CD14-positive monocyte (primary cell): ENCODE results near the gene SMURF1. TPM values are rescaled to one million over a fixed set of nuclear protein-coding genes. Genes with fewer than 3 reads are reported as not detected.

Source experiments
- DNase-seq, 3 donors: peaks; one replicate each; pipeline ENCODE4 v3.0.0-alpha.2; 2011 to 2022
- H2AFZ ChIP-seq: 2 replicates; pipeline ENCODE4 v1.6.0; 2012; ENCODE audit warnings: mild to moderate bottlenecking, low read depth, low read length, inconsistent platforms; ENCODE audit not compliant: insufficient read depth, poor library complexity, severe bottlenecking
- H3K27ac ChIP-seq, 2 donors: 1 replicate in 1 of 2; 2 replicates in 1 of 2; pipeline ENCODE4 v1.5.1; 2012 to 2013; ENCODE audit warnings: low read length in 2 of 2, control low read depth in 1 of 2, inconsistent platforms in 1 of 2, low read depth in 1 of 2, mild to moderate bottlenecking in 1 of 2
- H3K27me3 ChIP-seq, 2 donors: one replicate each; pipeline versions ENCODE4 v1.6.0 to v1.6.1; 2011 to 2013; ENCODE audit warnings: low read length in 2 of 2; ENCODE audit not compliant: control insufficient read depth in 2 of 2, insufficient read depth in 2 of 2
- H3K36me3 ChIP-seq, 2 donors: replicated peaks in 1 of 2; 1 replicate in 1 of 2; 2 replicates in 1 of 2; pipeline versions ENCODE4 v1.5.1 to v1.6.1; 2012 to 2013; ENCODE audit warnings: low read length in 2 of 2, control low read depth in 1 of 2, inconsistent platforms in 1 of 2, mild to moderate bottlenecking in 1 of 2; ENCODE audit not compliant: insufficient read depth in 2 of 2, control insufficient read depth in 1 of 2
- H3K4me1 ChIP-seq, 2 donors: 1 replicate in 1 of 2; 2 replicates in 1 of 2; pipeline versions ENCODE4 v1.5.1 to v1.6.1; 2012 to 2013; ENCODE audit warnings: low read length in 2 of 2, control low read depth in 1 of 2, inconsistent platforms in 1 of 2, mild to moderate bottlenecking in 1 of 2, moderate library complexity in 1 of 2; ENCODE audit not compliant: insufficient read depth in 2 of 2, control insufficient read depth in 1 of 2
- H3K4me2 ChIP-seq: replicated peaks from 2 replicates; pipeline ENCODE3; 2012; ENCODE audit warnings: low read length, moderate library complexity, mild to moderate bottlenecking; ENCODE audit not compliant: poor library complexity, severe bottlenecking; ENCODE audit errors: extremely low read depth
- H3K4me3 ChIP-seq, 3 experiments: fragments of 200-600 bp in 1 of 3; sonication (generic) in 1 of 3; replicated peaks in 1 of 3; 1 replicate in 2 of 3; 2 replicates in 1 of 3; pipeline ENCODE4 v1.5.1; 2011 to 2013; ENCODE audit warnings: low read length in 3 of 3, mild to moderate bottlenecking in 3 of 3, control low read depth in 2 of 3, low read depth in 2 of 3, inconsistent platforms in 1 of 3, moderate library complexity in 1 of 3
- H3K79me2 ChIP-seq: 2 replicates; pipeline ENCODE4 v1.6.0; 2012; ENCODE audit warnings: mild to moderate bottlenecking, control low read depth, inconsistent platforms, low read length, moderate library complexity; ENCODE audit not compliant: insufficient read depth
- H3K9ac ChIP-seq: 2 replicates; pipeline ENCODE4 v1.6.0; 2017; ENCODE audit warnings: low read length, mild to moderate bottlenecking; ENCODE audit not compliant: insufficient read depth, poor library complexity, severe bottlenecking
- H3K9me3 ChIP-seq, 2 donors: replicated peaks in 1 of 2; 1 replicate in 1 of 2; 2 replicates in 1 of 2; pipeline versions ENCODE4 v1.5.1 to v1.6.1; 2012 to 2013; ENCODE audit warnings: low read length in 2 of 2, control low read depth in 1 of 2; ENCODE audit not compliant: control insufficient read depth in 1 of 2, insufficient read depth in 1 of 2
- H4K20me1 ChIP-seq: 2 replicates; pipeline ENCODE4 v1.6.0; 2012; ENCODE audit warnings: mild to moderate bottlenecking, low read length, control low read depth, moderate library complexity; ENCODE audit not compliant: insufficient read depth
- H3K27ac Mint-ChIP-seq, 7 donors: one replicate each; pipeline ENCODE4 v1.8.0; 2020; ENCODE audit warnings: mild to moderate bottlenecking in 7 of 7, mixed read lengths in 7 of 7, moderate library complexity in 6 of 7, inconsistent platforms in 2 of 7
- H3K27me3 Mint-ChIP-seq, 3 donors: one replicate each; pipeline ENCODE4 v1.8.0; 2021 to 2022; ENCODE audit warnings: low read depth in 3 of 3, mild to moderate bottlenecking in 3 of 3, mixed read lengths in 3 of 3, moderate library complexity in 3 of 3, inconsistent platforms in 1 of 3
- H3K36me3 Mint-ChIP-seq, 2 donors: one replicate each; pipeline ENCODE4 v1.8.0; 2020; ENCODE audit warnings: mixed read lengths in 2 of 2, inconsistent platforms in 1 of 2, mild to moderate bottlenecking in 1 of 2
- H3K4me1 Mint-ChIP-seq: one replicate; pipeline ENCODE4 v1.8.0; 2020; ENCODE audit warnings: mild to moderate bottlenecking, mixed read lengths
- H3K4me3 Mint-ChIP-seq, 2 donors: one replicate each; pipeline ENCODE4 v1.8.0; 2020; ENCODE audit warnings: mild to moderate bottlenecking in 2 of 2, mixed read lengths in 2 of 2, moderate library complexity in 1 of 2
- H3K9me3 Mint-ChIP-seq, 7 donors: one replicate each; pipeline ENCODE4 v1.8.0; 2020 to 2022; ENCODE audit warnings: mixed read lengths in 7 of 7, mild to moderate bottlenecking in 6 of 7, moderate library complexity in 6 of 7, inconsistent platforms in 2 of 7
- CTCF ChIP-seq: fragments of 200-600 bp; IDR thresholded peaks from one replicate; pipeline ENCODE4 v1.8.0; 2022; ENCODE audit warnings: antibody characterized with exemption, mild to moderate bottlenecking
- WGBS: methylation state at CpG from one replicate; pipeline ENCODE4 v1.1.5; 2013; ENCODE audit warnings: missing lambda C conversion rate; ENCODE audit not compliant: insufficient coverage; 5-methylcytosine and 5-hydroxymethylcytosine counted together
- intact Hi-C, 2 donors: fragments of 100-400 bp; cut with micrococcal nuclease; formaldehyde crosslinking; loops; one replicate each; pipeline versions ENCODE4 v1.15.0 to v1.15.1; 2023
- polyA plus RNA-seq, 3 donors: library from polyadenylated mRNA; depleted of rRNA in 1 of 3; unstranded in 2 of 3; stranded (reverse) in 1 of 3; fragments of 300-500 nt in 2 of 3; fragments of >200 nt in 1 of 3; fragmentation: Illumina TruSeq in 2 of 3; gene quantifications; 1 replicate in 2 of 3; 2 replicates in 1 of 3; pipeline ENCODE4 v1.2.3, GENCODE V29; 2012 to 2021

SMURF1 gene
- polyA plus RNA-seq, 3 donors: 0.48 to 15.8 (median 1.6) TPM

GRCh38 chr7:99120501-99120900 lies 23.4 kb downstream of the SMURF1 start:
- H3K4me3 Mint-ChIP-seq: peak overlapping the region in 1 of 2 donors; percentile 80
- H3K4me1 Mint-ChIP-seq: peaks cover 84% of the 10 kb centered on the region
- peaks cover 92% of the 10 kb centered on the region for H3K79me2 ChIP-seq
- H3K9ac ChIP-seq: no peak overlapping the region
- peaks cover 63 to 76% of the 10 kb centered on the region in 2 donors for H3K4me1 ChIP-seq
- no peaks in the 10 kb centered on the region for H3K9me3 ChIP-seq
- H3K36me3 ChIP-seq: no peaks in the 10 kb centered on the region
- 0% methylated on average over 1 of the region's 2 CpGs for WGBS
- H3K36me3 Mint-ChIP-seq: peaks cover 0 to 2% of the 10 kb centered on the region in 2 donors
- no peaks in the 10 kb centered on the region for H3K27me3 ChIP-seq
- DNase-seq: peak; percentile 45 to 71 (median 61)
- peak overlapping the region; percentile 15 to 87 (median 64) for H3K27ac Mint-ChIP-seq
- peak overlapping the region in 1 of 2 donors; percentile 34 for H3K27ac ChIP-seq
- peaks cover 0 to 4% (median 2%) of the 10 kb centered on the region in 7 donors for H3K9me3 Mint-ChIP-seq
- H3K4me2 ChIP-seq: peak overlapping the region; percentile 53
- H3K4me3 ChIP-seq: peak overlapping the region in 2 of 3 experiments; percentile 5 to 49
- H4K20me1 ChIP-seq: peaks cover 97% of the 10 kb centered on the region
- intact Hi-C loops: no loop called here
- no peak for TF ChIP-seq CTCF
- H3K27me3 Mint-ChIP-seq: no peaks in the 10 kb centered on the region
- H2AFZ ChIP-seq: no peak overlapping the region

- H3K27ac Mint-ChIP-seq: peak overlapping the region in 4 of 7 donors; percentile 2 to 77 (median 58)
- Histone ChIP-seq H3K4me3 (peak overlapping the region in 1 of 3 experiments; percentile 34), H3K79me2 (peaks cover 92% of the 10 kb centered on the region), H3K9me3 (no peaks in the 10 kb centered on the region), H4K20me1 (peaks cover 93% of the 10 kb centered on the region), H3K36me3 (no peaks in the 10 kb centered on the region), H2AFZ (no peak overlapping the region), H3K9ac (no peak overlapping the region), H3K4me1 (peaks cover 47 to 58% of the 10 kb centered on the region in 2 donors), H3K4me2 (peak overlapping the region; percentile 38), H3K27ac (peak overlapping the region in 1 of 2 donors; percentile 47), H3K27me3 (no peaks in the 10 kb centered on the region)
- intact Hi-C loops: loop anchor here in 1 of 2 donors (10.0 kb wide), 1 partner anchor 47 kb away; no protein-coding TSS in a partner anchor
- DNase-seq: no peak
- TF ChIP-seq CTCF: no peak
- peaks cover 7 to 11% of the 10 kb centered on the region in 2 donors for H3K36me3 Mint-ChIP-seq
- H3K4me3 Mint-ChIP-seq: peak overlapping the region in 1 of 2 donors; percentile 51
- H3K9me3 Mint-ChIP-seq: peaks cover 0 to 5% (median 2%) of the 10 kb centered on the region in 7 donors
- 100% methylated on average over 1 of the region's 2 CpGs for WGBS
- peaks cover 69% of the 10 kb centered on the region for H3K4me1 Mint-ChIP-seq
- no peaks in the 10 kb centered on the region for H3K27me3 Mint-ChIP-seq
These were observed 25.8 kb downstream of the SMURF1 start for GRCh38 chr7:99118077-99118476.
